GM19035 (cell line): ENCODE results near the gene FHOD1.

Experiments used
- ATAC-seq: cut with Tn5 transposase; IDR thresholded peaks from one replicate; pipeline ENCODE4 v1.9.1; 2021; ENCODE audit not compliant: unreplicated experiment

The FHOD1 gene

GRCh38 chr16:67277999-67278772, 30.9 kb upstream of the FHOD1 start:
- ATAC-seq: no peak

GRCh38 chr16:67277294-67277998, 30.2 kb upstream of the FHOD1 start:
- ATAC-seq: no peak

- ATAC-seq: no peak
These were observed 28.0 kb upstream of the FHOD1 start for GRCh38 chr16:67275321-67275720.

GRCh38 chr16:67271446-67271845, 24.2 kb upstream of the FHOD1 start:
- no peak for ATAC-seq

GRCh38 chr16:67270931-67271338, 23.7 kb upstream of the FHOD1 start:
- no peak for ATAC-seq

- no peak for ATAC-seq
These were observed 22.5 kb upstream of the FHOD1 start for GRCh38 chr16:67269766-67270165.

GRCh38 chr16:67268136-67268579, 20.9 kb upstream of the FHOD1 start:
- no peak for ATAC-seq

GRCh38 chr16:67265834-67266233, 18.6 kb upstream of the FHOD1 start:
- ATAC-seq: no peak

GRCh38 chr16:67264866-67265265, 17.6 kb upstream of the FHOD1 start:
- no peak for ATAC-seq

GRCh38 chr16:67264277-67264676, 17.0 kb upstream of the FHOD1 start:
- no peak for ATAC-seq

GRCh38 chr16:67263201-67263600, 15.9 kb upstream of the FHOD1 start:
- ATAC-seq: no peak

- no peak for ATAC-seq
These were observed 13.3 kb upstream of the FHOD1 start for GRCh38 chr16:67260426-67261063.

- no peak for ATAC-seq
These were observed 12.4 kb upstream of the FHOD1 start for GRCh38 chr16:67259705-67260104.

GRCh38 chr16:67258161-67258835, 11.0 kb upstream of the FHOD1 start:
- ATAC-seq: no peak

- ATAC-seq: no peak
These were observed 10.3 kb upstream of the FHOD1 start for GRCh38 chr16:67257486-67258160.

- ATAC-seq: no peak
These were observed 9.5 kb upstream of the FHOD1 start for GRCh38 chr16:67256701-67257230.

GRCh38 chr16:67255553-67256221, 8.4 kb upstream of the FHOD1 start:
- ATAC-seq: no peak

- no peak for ATAC-seq
These were observed 7.7 kb upstream of the FHOD1 start for GRCh38 chr16:67254801-67255552.
